Measurements from ENCODE around the gene GRK5.
A peak's percentile ranks its signal among the peaks of the same experiment; 100 is the strongest.

GRK5 gene

DNA sequence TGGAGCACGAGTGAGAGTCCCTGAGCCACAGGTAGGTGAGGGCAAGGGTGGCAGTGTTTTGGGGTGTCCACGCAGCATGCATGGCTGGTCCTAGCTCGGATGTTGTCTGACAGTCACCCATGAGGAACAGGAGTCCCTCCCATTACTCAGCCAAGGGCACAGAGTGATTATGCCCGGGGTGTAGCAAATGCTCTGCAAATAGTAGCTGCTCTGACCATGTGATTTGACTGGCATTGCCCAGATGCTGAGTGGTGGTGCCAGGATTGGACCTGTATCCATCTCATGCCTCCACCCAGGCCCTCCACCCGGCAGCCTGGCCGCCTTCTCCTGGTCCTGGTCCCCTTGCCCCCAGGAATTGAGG, 150.8 kb downstream of the GRK5 start:
- H3K36me3 Mint-ChIP-seq (ENCODE audit: low read depth) = no peaks in the 10 kb centered on the region
- intact Hi-C loops (cut with micrococcal nuclease) = no loop called here
- no peaks in the 10 kb centered on the region for H3K27me3 Mint-ChIP-seq
- no peak overlapping the region for H3K4me3 Mint-ChIP-seq
- H3K27ac Mint-ChIP-seq = no peak overlapping the region
- H3K9me3 Mint-ChIP-seq = peaks cover 25% of the 10 kb centered on the region
- H3K4me1 Mint-ChIP-seq (ENCODE audit: low read depth) = peaks cover 16% of the 10 kb centered on the region

DNA sequence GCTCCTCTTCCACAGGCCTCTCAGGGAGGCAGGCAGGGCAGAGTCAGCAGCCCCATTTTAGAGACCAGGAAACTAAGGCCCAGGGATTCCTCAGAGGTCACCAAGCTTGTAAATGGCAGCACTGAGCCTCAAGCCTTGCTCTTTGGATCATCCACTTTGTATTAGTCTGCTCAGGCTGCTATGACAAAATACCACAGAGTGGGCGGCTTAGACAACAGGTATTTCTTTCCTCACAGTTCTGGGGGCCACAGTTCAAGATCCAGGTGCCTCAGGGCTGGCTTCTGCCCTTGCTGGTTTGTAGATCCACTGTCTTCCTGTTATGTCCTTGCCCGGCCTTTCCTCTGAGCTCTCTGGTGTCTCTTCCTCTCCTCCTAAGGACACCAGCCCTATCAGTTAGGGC, 151.2 kb downstream of the GRK5 start:
- H3K36me3 Mint-ChIP-seq (ENCODE audit: low read depth) = no peaks in the 10 kb centered on the region
- no peak overlapping the region for H3K27ac Mint-ChIP-seq
- intact Hi-C loops (cut with micrococcal nuclease) = no loop called here
- H3K4me3 Mint-ChIP-seq = no peak overlapping the region
- peaks cover 25% of the 10 kb centered on the region for H3K9me3 Mint-ChIP-seq
- no peaks in the 10 kb centered on the region for H3K27me3 Mint-ChIP-seq
- H3K4me1 Mint-ChIP-seq (ENCODE audit: low read depth) = peaks cover 19% of the 10 kb centered on the region

DNA sequence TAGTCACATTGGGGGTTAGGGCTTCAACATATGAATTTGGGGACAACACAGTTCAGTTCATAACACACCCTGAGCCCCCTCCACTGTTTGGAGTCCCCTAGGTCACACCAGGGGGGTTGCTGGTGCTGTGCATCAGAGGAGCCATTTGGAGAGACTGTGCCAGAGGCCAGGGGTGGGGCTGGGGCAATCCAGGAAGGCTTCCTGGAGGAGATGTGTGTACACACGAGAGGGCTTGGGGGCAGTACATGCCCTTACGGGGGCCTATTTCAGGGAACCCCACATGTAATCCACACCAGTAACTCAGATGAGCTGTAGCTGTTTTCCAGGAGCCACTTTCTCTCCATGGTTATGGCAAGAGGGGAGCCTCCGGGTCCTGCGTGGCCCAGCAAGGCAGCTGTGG, 151.7 kb downstream of the GRK5 start:
- H3K4me1 Mint-ChIP-seq (ENCODE audit: low read depth) = peaks cover 23% of the 10 kb centered on the region
- intact Hi-C loops (cut with micrococcal nuclease) = no loop called here
- no peaks in the 10 kb centered on the region for H3K36me3 Mint-ChIP-seq (ENCODE audit: low read depth)
- H3K9me3 Mint-ChIP-seq = peaks cover 25% of the 10 kb centered on the region
- H3K27ac Mint-ChIP-seq = no peak overlapping the region
- H3K27me3 Mint-ChIP-seq = no peaks in the 10 kb centered on the region
- H3K4me3 Mint-ChIP-seq = no peak overlapping the region

- intact Hi-C loops (cut with micrococcal nuclease) = no loop called here
- H3K27ac Mint-ChIP-seq = peak overlapping the region; percentile 23
- H3K27me3 Mint-ChIP-seq = no peaks in the 10 kb centered on the region
Measured at GRCh38 chr10:119360181-119360921, 153.0 kb downstream of the GRK5 start.

DNA sequence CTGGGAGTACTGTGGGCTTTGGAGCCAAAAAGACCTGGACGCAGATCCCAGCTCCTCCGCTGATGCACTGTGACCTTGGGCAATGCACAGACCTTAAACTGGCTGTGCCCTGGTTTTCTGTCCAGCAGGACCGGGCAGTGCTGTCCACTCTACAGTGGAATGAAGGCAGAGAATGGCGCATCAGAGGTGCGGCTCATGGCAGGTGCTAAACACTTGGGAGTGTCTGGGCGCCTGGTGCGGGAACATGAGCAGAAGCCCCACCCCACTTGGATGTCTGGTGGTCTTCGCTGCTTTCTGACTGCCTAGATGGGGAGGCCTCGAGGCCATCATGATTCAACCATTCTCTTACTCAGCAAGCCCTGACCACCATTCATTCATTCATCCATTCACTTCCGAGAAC, 153.7 kb downstream of the GRK5 start:
- peaks cover 20% of the 10 kb centered on the region for H3K9me3 Mint-ChIP-seq
- no peak overlapping the region for H3K4me3 Mint-ChIP-seq
- peaks cover 23% of the 10 kb centered on the region for H3K4me1 Mint-ChIP-seq (ENCODE audit: low read depth)
- H3K27ac Mint-ChIP-seq = no peak overlapping the region
- no peaks in the 10 kb centered on the region for H3K36me3 Mint-ChIP-seq (ENCODE audit: low read depth)
- no peaks in the 10 kb centered on the region for H3K27me3 Mint-ChIP-seq
- intact Hi-C loops (cut with micrococcal nuclease) = no loop called here

More at GRCh38 chr10:119360181-119360921, 153.0 kb downstream of the GRK5 start:
- H3K4me1 Mint-ChIP-seq (ENCODE audit: low read depth) = peaks cover 23% of the 10 kb centered on the region
- peaks cover 25% of the 10 kb centered on the region for H3K9me3 Mint-ChIP-seq
- no peak overlapping the region for H3K4me3 Mint-ChIP-seq
- no peaks in the 10 kb centered on the region for H3K36me3 Mint-ChIP-seq (ENCODE audit: low read depth)

DNA sequence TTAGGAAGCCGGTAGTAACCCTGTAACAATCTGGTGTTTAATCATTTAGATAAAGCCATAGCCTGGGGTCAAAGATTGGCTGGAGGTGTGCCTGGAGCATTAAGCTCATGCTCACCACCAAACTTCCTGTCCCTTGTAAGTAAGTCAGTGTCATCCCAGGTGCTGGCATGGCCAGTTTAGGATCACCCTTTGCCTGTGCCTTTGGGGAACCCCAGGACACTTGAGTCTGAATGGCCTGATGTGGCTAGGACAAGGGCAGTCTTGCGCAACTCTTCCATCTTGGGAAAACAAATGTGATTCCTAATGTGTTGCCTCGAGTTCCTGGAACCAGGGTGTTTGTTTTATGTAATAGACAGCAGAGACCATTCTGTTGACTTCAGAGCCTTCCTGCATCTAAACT, 154.8 kb downstream of the GRK5 start:
- Mint-ChIP-seq H3K4me3 (no peak overlapping the region), H3K4me1 (ENCODE audit: low read depth) (peaks cover 23% of the 10 kb centered on the region), H3K27ac (no peak overlapping the region), H3K36me3 (ENCODE audit: low read depth) (no peaks in the 10 kb centered on the region), H3K9me3 (peaks cover 10% of the 10 kb centered on the region), H3K27me3 (no peaks in the 10 kb centered on the region)
- intact Hi-C loops (cut with micrococcal nuclease) = no loop called here

DNA sequence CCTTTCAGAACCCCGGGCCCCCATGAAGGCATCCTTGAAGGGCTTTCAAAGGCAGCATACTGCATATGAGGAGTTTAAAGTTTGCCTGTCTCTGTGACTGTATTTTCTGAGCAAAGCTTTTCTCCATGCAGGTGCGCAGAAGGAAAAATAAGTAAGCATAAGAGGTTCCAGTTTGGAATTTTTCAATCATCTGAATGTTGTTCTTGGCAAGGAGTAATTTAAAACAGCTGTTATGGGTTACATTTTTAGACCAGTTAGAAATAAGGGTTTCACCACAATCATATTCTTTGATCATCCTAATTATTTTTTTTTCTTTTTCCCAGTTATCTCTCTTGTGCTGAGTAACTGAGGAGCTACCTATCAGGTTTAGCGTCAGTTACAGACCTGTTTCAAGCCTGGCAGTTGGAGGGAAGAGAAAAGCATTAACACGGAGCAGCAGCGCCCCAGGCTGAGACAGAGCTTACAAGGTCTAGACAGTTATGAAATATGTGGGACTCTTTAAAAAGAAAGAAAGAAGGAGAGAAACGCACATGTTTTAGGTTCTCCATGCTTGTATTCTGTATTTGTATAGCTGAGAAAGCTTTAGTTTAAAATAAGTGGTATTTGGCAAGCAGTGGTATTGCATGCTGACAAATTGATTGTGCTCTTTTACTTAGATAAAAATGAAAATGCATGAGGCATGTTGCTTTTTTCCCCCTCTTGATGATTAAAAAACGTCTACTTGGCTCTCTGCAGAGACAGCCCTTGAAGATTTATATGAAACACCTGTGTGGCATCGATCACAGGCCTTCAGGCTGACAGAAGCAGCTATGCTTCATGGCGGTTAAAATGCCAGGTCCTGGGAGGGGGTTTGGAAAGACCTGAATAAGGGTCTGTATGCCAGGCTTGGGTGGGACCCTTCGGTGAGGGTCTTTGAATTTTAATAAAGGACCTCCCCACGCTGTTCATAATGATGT, 157.6 kb downstream of the GRK5 start:
- Mint-ChIP-seq H3K4me3 (no peak overlapping the region), H3K27ac (no peak overlapping the region), H3K36me3 (ENCODE audit: low read depth) (no peaks in the 10 kb centered on the region), H3K9me3 (peaks cover 8% of the 10 kb centered on the region), H3K4me1 (ENCODE audit: low read depth) (peaks cover 18% of the 10 kb centered on the region), H3K27me3 (peaks cover under 1% of the 10 kb centered on the region)
- intact Hi-C loops (cut with micrococcal nuclease) = no loop called here

GRCh38 chr10:119365773-119366599, 158.6 kb downstream of the GRK5 start:
- Mint-ChIP-seq H3K27ac (no peak overlapping the region), H3K27me3 (peaks cover 3% of the 10 kb centered on the region)

DNA sequence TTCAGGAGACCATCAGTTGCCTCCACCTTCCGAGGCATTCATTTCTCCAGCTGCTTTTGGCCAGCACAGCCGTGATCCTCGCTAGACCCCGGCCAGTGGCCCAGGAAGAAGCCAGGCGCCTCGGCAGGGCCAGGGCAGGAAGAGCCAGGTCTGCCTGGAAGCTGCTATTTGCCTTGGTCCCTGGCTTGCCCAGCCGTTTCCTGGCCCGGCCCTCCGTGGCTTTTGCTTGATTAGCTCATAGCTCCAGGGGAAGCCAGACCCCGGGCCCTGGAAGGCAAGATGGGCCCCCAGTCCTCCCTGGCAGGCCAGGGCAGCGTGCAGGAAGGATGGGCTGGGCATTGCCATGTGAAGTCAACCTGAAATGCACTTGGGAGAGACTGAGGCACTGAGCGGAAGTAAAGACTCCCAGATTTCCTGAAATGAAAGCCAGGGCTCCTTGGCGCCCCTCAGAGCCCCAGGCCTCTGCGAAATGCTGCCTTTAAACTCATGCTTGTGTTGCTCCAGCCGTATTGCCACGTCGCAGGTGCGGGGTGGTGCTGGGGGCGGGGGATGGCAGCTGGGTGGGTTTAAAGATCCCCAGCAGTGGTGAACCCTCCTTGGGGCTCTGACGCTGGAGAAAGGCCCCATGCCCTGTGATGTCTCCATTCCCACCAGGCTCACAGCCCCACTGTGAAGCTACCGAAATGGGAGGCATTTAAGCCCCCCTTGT, 160.6 kb downstream of the GRK5 start:
- Mint-ChIP-seq H3K9me3 (no peaks in the 10 kb centered on the region), H3K27me3 (peaks cover 6% of the 10 kb centered on the region), H3K4me1 (ENCODE audit: low read depth) (peaks cover 31% of the 10 kb centered on the region), H3K4me3 (no peak overlapping the region), H3K36me3 (ENCODE audit: low read depth) (no peaks in the 10 kb centered on the region), H3K27ac (no peak overlapping the region)
- intact Hi-C loops (cut with micrococcal nuclease) = no loop called here

More at GRCh38 chr10:119365773-119366599, 158.6 kb downstream of the GRK5 start:
- Mint-ChIP-seq H3K36me3 (ENCODE audit: low read depth) (no peaks in the 10 kb centered on the region), H3K4me1 (ENCODE audit: low read depth) (peaks cover 23% of the 10 kb centered on the region), H3K4me3 (no peak overlapping the region), H3K9me3 (no peaks in the 10 kb centered on the region)
- intact Hi-C loops (cut with micrococcal nuclease) = no loop called here

GRCh38 chr10:119368581-119368980, 161.2 kb downstream of the GRK5 start:
- H3K4me1 Mint-ChIP-seq (ENCODE audit: low read depth) = peaks cover 32% of the 10 kb centered on the region
- H3K9me3 Mint-ChIP-seq = no peaks in the 10 kb centered on the region
- H3K36me3 Mint-ChIP-seq (ENCODE audit: low read depth) = no peaks in the 10 kb centered on the region
- no peak overlapping the region for H3K4me3 Mint-ChIP-seq
- no peak overlapping the region for H3K27ac Mint-ChIP-seq
- intact Hi-C loops (cut with micrococcal nuclease) = no loop called here
- H3K27me3 Mint-ChIP-seq = peaks cover 6% of the 10 kb centered on the region

GRCh38 chr10:119368991-119369869, 161.9 kb downstream of the GRK5 start:
- intact Hi-C loops (cut with micrococcal nuclease) = no loop called here
- Mint-ChIP-seq H3K27ac (peak overlapping the region; percentile 70), H3K36me3 (ENCODE audit: low read depth) (no peaks in the 10 kb centered on the region)

DNA sequence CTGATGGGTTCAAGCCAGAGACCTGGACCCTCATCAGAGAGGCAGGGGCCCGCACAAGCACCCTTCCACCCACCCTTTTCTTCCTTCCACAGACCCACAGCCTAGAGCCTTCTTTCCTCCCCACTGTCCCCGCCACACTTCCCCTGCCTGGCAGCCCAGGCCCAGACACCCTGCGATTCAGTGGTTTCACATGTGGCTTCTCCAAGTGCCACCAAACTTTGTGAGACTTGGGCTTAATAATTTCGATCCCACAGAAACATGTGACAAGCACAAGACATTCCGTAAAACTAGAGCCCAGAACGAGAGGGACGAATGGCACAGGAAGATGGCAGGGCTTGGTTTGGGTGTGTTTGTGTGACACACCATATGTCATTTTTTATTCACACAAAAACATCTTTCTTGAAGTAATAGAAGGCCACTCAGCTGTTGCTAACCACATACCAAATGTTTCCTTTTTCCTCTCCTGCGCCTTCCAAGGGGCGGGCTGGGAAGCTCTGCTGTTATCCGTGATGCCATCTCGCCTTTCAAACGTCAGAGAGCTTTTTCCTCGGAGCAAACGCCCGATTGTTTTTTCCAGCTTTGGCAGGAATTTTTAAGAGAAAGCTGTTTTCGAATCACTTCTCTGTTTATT, 162.9 kb downstream of the GRK5 start:
- H3K4me1 Mint-ChIP-seq (ENCODE audit: low read depth) = peaks cover 44% of the 10 kb centered on the region
- H3K27ac Mint-ChIP-seq = peak overlapping the region; percentile 70
- H3K27me3 Mint-ChIP-seq = peaks cover 6% of the 10 kb centered on the region
- no peaks in the 10 kb centered on the region for H3K36me3 Mint-ChIP-seq (ENCODE audit: low read depth)
- no peaks in the 10 kb centered on the region for H3K9me3 Mint-ChIP-seq
- intact Hi-C loops (cut with micrococcal nuclease) = loop anchor here (5.0 kb wide), 1 partner anchor 37 kb away; no protein-coding TSS in a partner anchor
- no peak overlapping the region for H3K4me3 Mint-ChIP-seq

More at GRCh38 chr10:119368991-119369869, 161.9 kb downstream of the GRK5 start:
- Mint-ChIP-seq H3K27me3 (peaks cover 6% of the 10 kb centered on the region), H3K9me3 (no peaks in the 10 kb centered on the region), H3K4me1 (ENCODE audit: low read depth) (peaks cover 34% of the 10 kb centered on the region), H3K4me3 (no peak overlapping the region)
